Caco-2 (cell line): ENCODE data around the gene MBD3L2. TPM values are rescaled to one million over a fixed set of nuclear protein-coding genes. Genes with fewer than 3 reads are reported as not detected.

Source experiments
- BruUV-seq: library from RNA; stranded (reverse); fragments of 400-500 nt; replicated peaks from 2 replicates; lab custom pipeline; 2021; lab: Mats Ljungman, UMichigan
- CTCF ChIA-PET: fragments of 300-600 bp; sonication (Branson Sonifier 250); formaldehyde crosslinking; loops from one replicate; lab custom pipeline; 2022; ENCODE audit warnings: antibody characterized with exemption; lab: Charles Lee
- POLR2A ChIA-PET: fragments of 300-600 bp; sonication (Branson Sonifier 250); formaldehyde crosslinking; loops from one replicate; lab custom pipeline; 2022; ENCODE audit warnings: antibody characterized with exemption; lab: Charles Lee
- DNase-seq, 2 experiments: peaks; one replicate each; pipeline versions ENCODE4 v3.0.0 to v3.0.0-alpha.2; 2020 to 2022
- H3K27me3 ChIP-seq: replicated peaks from 2 replicates; pipeline ENCODE4 v1.6.0; 2011; ENCODE audit warnings: low read length; ENCODE audit not compliant: control insufficient read depth, insufficient read depth
- H3K36me3 ChIP-seq: 2 replicates; pipeline ENCODE4 v1.5.1; 2011; ENCODE audit warnings: low read length; ENCODE audit not compliant: control insufficient read depth, insufficient read depth
- H3K4me1 ChIP-seq: fragments of 250-450 bp; sonication (Bioruptor Pico); 2 replicates; pipeline ENCODE4 v1.5.1; 2020; ENCODE audit warnings: mild to moderate bottlenecking
- H3K4me3 ChIP-seq: 2 replicates; pipeline ENCODE4 v1.5.1; 2011; ENCODE audit warnings: low read depth, mild to moderate bottlenecking, control low read depth, low read length
- H3K9me3 ChIP-seq: fragments of 250-450 bp; sonication (Bioruptor Pico); 2 replicates; pipeline ENCODE4 v1.5.1; 2020; ENCODE audit warnings: mild to moderate bottlenecking, moderate library complexity
- H3K27ac Mint-ChIP-seq: one replicate; pipeline ENCODE4 v1.8.0; 2022; ENCODE audit warnings: mixed read lengths; ENCODE audit not compliant: unreplicated experiment
- H3K27me3 Mint-ChIP-seq: one replicate; pipeline ENCODE4 v1.8.0; 2022; ENCODE audit warnings: mixed read lengths; ENCODE audit not compliant: insufficient read depth, unreplicated experiment
- H3K36me3 Mint-ChIP-seq: one replicate; pipeline ENCODE4 v1.8.0; 2022; ENCODE audit warnings: mild to moderate bottlenecking, mixed read lengths; ENCODE audit not compliant: insufficient read depth, unreplicated experiment
- H3K4me1 Mint-ChIP-seq: one replicate; pipeline ENCODE4 v1.8.0; 2022; ENCODE audit warnings: low read depth, mixed read lengths; ENCODE audit not compliant: unreplicated experiment
- H3K4me3 Mint-ChIP-seq: one replicate; pipeline ENCODE4 v1.8.0; 2022; ENCODE audit warnings: mild to moderate bottlenecking, moderate library complexity, mixed read lengths; ENCODE audit not compliant: unreplicated experiment
- H3K9me3 Mint-ChIP-seq: one replicate; pipeline ENCODE4 v1.8.0; 2022; ENCODE audit warnings: mixed read lengths; ENCODE audit not compliant: unreplicated experiment
- CTCF ChIP-seq, 2 experiments: fragments of 200-600 bp in 1 of 2; IDR thresholded peaks; 1 replicate in 1 of 2; 2 replicates in 1 of 2; pipeline versions ENCODE4 v1.5.1 to v1.8.0; 2011 to 2022; ENCODE audit warnings: antibody characterized with exemption in 1 of 2, control low read depth in 1 of 2, inconsistent platforms in 1 of 2, low read depth in 1 of 2, low read length in 1 of 2, mild to moderate bottlenecking in 1 of 2, moderate library complexity in 1 of 2; ENCODE audit not compliant: insufficient read depth in 1 of 2, severe bottlenecking in 1 of 2, unreplicated experiment in 1 of 2
- intact Hi-C: fragments of 100-400 bp; cut with micrococcal nuclease; formaldehyde crosslinking; loops from one replicate; pipeline ENCODE4 v1.10.0; 2022; ENCODE audit not compliant: unreplicated experiment
- total RNA-seq: library from RNA; stranded (reverse); gene quantifications from 2 replicates; pipeline ENCODE4 v1.2.3, GENCODE V29; 2022

The MBD3L2 gene
- total RNA-seq, 1 experiment from 2014 or later, result not detected

GRCh38 chr19:7088999-7089398, 39.9 kb downstream of the MBD3L2 start:
- ChIA-PET POLR2A (no interaction called here), CTCF (no interaction called here)
- no peak for TF ChIP-seq CTCF (IDR thresholded peaks at IDR 0.05; ENCODE audit: insufficient read depth in 1 of 2, low read depth in 1 of 2, low read length in 1 of 2, severe bottlenecking in 1 of 2, unreplicated experiment in 1 of 2)
- Mint-ChIP-seq H3K36me3 (peaks cover 15% of the 10 kb centered on the region), H3K4me3 (no peak overlapping the region), H3K27ac (no peak overlapping the region), H3K27me3 (no peaks in the 10 kb centered on the region), H3K4me1 (no peaks in the 10 kb centered on the region), H3K9me3 (peaks cover 24% of the 10 kb centered on the region)
- Histone ChIP-seq H3K27me3 (no peaks in the 10 kb centered on the region), H3K4me1 (no peaks in the 10 kb centered on the region), H3K36me3 (peaks cover 2% of the 10 kb centered on the region; the same call in 1 of the 2 replicates), H3K4me3 (no peak overlapping the region), H3K9me3 (peaks cover 17% of the 10 kb centered on the region)
- intact Hi-C loops, result no loop called here
- DNase-seq, result no peak
- BruUV-seq, result no TSS peak

GRCh38 chr19:7098096-7098495, 49.0 kb downstream of the MBD3L2 start:
- peak overlapping the region; percentile 98 for H3K27ac Mint-ChIP-seq
- no peak for DNase-seq
- no peaks in the 10 kb centered on the region for H3K27me3 Mint-ChIP-seq
- intact Hi-C loops, result no loop called here
- peaks cover 27% of the 10 kb centered on the region for H3K36me3 Mint-ChIP-seq
- Histone ChIP-seq H3K9me3 (peaks cover 7% of the 10 kb centered on the region), H3K4me3 (peak overlapping the region; percentile 82), H3K27me3 (no peaks in the 10 kb centered on the region), H3K4me1 (peaks cover 23% of the 10 kb centered on the region), H3K36me3 (no peaks in the 10 kb centered on the region)
- TF ChIP-seq CTCF (IDR thresholded peaks at IDR 0.05; ENCODE audit: insufficient read depth in 1 of 2, low read depth in 1 of 2, low read length in 1 of 2, severe bottlenecking in 1 of 2, unreplicated experiment in 1 of 2), result no peak
- no TSS peak for BruUV-seq
- CTCF ChIA-PET, result interaction anchor here (0.6 kb wide), 1 partner anchor 1219 kb away, joined by 3 read pairs; no protein-coding TSS in a partner anchor
- H3K4me1 Mint-ChIP-seq, result peaks cover 12% of the 10 kb centered on the region
- POLR2A ChIA-PET, result no interaction called here
- peaks cover 25% of the 10 kb centered on the region for H3K9me3 Mint-ChIP-seq
- H3K4me3 Mint-ChIP-seq, result peak overlapping the region; percentile 97

- CTCF ChIA-PET, result interaction anchor here (0.6 to 1.1 kb wide), 10 partner anchors 30 to 1218 kb away, joined by 3 to 12 read pairs (median 4); partner anchors contain the start of genes INSR and ZNF557
- no peaks in the 10 kb centered on the region for H3K27me3 ChIP-seq
- peak; percentile 94 for DNase-seq
- Mint-ChIP-seq H3K27ac (peak overlapping the region; percentile 98), H3K9me3 (peaks cover 25% of the 10 kb centered on the region), H3K4me3 (peak overlapping the region; percentile 97), H3K27me3 (no peaks in the 10 kb centered on the region), H3K36me3 (peaks cover 27% of the 10 kb centered on the region), H3K4me1 (peaks cover 12% of the 10 kb centered on the region)
- H3K9me3 ChIP-seq, result peaks cover 7% of the 10 kb centered on the region
- no peak for TF ChIP-seq CTCF (IDR thresholded peaks at IDR 0.05; ENCODE audit: insufficient read depth in 1 of 2, low read depth in 1 of 2, low read length in 1 of 2, severe bottlenecking in 1 of 2, unreplicated experiment in 1 of 2)
- peaks cover 23% of the 10 kb centered on the region for H3K4me1 ChIP-seq
- no peaks in the 10 kb centered on the region for H3K36me3 ChIP-seq
- POLR2A ChIA-PET, result interaction anchor here (0.5 to 1.4 kb wide), 12 partner anchors 15 to 769 kb away, joined by 3 to 28 read pairs (median 4); partner anchors contain the start of gene ZNF557
- peak overlapping the region; percentile 82 for H3K4me3 ChIP-seq
- intact Hi-C loops, result no loop called here
- BruUV-seq, result no TSS peak
Observed at GRCh38 chr19:7098701-7099596, 49.8 kb downstream of the MBD3L2 start.
